ENCODE measurements around the gene GPATCH4.
A peak's percentile ranks its signal among the peaks of the same experiment; 100 is the strongest.

The GPATCH4 gene

DNA sequence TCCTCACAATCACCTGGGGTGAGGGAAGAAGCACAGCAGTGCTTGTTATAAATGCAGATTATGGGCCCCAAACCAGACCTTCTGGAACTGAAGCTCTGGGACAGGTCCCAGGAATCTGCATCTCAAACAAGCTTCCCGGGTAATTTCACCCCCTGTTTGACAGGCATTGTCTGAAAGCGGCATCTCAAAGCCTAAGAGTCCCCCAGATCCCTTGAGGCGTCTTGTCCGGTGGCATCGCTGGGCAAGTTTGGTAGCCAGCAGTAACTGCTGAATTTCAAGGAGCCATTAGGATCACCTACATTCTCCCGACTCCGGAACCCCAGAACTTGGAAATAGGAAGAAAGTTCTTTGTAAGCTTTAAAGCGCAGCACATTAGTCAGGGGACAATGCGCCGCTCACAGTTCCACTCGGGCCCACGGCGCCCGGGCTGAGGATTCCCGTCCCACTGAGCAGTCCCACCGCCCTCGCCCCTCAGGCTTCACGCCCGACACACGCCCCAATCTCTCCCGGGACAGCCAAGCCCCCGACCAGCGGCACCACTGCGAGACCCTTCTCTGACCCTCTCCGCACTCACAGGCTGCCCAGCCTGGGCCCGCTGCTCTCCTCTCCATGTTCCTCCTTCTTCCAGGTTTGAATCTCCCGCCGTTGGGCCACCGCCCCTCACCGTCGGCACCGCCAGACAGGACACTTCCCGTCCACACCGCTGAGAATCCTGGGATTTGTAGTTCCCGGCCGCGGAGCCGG, 29.2 kb downstream of the GPATCH4 start, which contains the start of gene IQGAP3:
Gene IQGAP3 (minus strand): TSS at position 647 of the 744 bp plus-strand sequence. CDS start 36 bp downstream, at position 611.
- DNase-seq, result peak; percentile 81 to 88

DNA sequence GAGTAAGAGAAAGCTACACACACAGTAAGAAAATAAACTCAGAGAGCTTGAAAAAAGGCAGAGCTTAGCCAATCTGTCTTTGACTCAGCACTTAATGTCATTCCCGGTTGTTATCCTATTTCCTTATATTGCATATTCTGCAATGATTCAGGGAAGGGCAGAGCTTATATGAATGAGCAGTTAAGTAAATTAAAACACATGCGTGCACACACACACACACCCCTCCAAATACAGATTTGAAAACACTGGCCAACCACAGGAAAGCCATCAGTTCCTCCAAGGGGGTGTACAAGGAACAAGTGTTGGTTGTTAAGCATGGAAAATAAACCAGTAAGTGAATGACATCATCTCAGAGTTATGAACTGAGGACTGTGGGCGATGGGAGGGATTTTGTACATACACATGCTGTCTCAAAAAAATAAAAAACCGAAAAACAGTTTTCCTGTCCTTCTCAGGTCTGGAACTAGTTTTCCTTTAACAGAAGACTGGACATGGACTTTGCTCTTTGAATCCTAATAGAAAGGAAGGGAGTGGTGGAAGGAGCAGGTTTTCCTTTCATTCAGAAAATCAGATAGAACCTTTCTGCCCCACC, 29.9 kb downstream of the GPATCH4 start:
- DNase-seq, result no peak

DNA sequence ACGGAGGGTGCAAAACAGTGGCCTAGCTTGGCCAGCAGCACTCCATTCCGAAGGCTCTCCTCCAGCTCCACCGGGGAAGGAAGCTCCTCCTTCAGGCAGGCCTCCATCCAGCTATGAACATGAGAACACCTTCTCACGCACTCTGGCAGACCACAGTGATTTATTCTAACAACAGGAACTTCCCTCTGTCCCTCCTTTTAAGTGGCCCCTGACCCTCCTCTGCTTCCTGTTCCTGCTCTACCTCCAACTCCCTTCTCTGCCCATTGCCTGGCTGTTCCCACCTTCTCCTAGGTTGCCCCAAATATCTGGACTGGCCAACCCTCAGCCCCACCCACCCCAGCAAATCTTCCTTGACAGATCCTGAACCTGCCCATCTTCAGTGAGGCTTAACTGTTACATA, 34.8 kb downstream of the GPATCH4 start:
- DNase-seq, result no peak

DNA sequence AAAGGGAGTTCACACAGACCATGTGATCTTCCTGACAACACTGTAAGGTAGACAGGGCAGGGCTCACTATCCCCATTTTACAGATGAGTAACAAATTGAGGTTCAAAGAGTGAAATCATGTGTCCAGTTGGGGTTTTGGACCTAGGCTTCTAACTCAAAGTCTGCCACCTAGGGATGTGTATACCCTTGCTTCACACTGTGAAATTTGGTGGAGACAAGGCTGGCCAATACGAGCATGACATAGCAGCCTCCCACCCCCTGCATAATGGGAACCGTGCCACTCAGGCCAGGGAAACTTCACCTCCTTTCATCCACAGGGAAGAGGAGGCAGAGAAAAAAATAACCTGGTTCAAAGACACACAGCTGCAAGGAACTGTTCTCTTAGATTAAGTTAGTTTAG, 35.8 kb downstream of the GPATCH4 start:
- DNase-seq, result no peak

DNA sequence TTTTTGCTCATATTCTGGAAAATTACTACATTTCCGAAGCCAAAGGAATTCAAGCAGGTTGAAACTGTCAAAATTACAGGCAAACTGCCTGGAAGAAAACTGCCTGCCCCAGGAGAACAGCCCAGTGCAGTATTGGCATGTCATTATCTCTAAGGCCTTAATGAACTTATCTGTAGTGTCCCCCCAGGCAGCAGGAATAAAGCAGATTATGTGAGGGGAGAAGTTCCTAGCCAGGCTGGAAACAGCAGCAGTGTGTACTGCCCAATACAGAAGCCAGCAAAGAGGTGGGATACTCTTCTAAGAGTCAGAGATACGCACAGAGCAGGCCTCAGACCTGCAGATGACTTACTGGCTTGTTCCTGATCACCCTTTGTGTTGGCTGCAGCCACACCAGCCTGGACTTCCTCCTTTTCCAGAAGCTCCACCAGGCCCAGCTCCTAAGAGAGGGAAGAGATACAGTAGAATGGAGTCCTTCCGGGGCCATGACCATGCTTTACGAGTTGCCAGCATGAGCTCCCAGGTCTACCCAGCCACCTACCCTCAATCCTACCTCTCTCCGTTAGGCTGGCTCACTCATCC, 40.6 kb downstream of the GPATCH4 start:
- no peak for DNase-seq

DNA sequence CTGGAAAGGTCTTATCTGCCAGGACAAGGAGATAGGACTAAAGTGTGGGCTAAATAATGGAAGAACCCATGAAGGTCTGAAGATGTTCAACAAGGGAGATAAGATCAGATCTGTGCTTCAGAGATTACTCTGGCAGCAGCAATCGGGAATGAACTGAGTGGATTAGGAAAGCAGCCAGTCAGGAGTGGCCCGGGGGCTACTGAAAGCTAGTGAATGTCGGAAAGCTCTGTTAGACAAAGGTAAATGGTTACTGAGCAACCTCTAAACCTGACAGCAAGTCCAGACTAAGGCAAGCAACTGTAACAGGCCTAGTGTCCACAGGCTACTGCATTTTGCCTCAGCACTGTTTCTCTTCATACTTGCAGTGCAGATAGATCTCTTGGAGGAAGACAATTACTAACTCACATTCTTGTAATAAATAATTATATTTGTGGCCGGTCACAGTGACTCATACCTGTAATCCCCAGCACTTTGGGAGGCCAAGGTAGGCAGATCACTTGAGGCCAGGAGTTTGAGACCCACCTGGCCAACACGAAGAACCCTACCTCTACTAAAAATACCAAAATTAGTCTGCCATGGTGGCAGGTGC, 41.4 kb downstream of the GPATCH4 start:
- no peak for DNase-seq

DNA sequence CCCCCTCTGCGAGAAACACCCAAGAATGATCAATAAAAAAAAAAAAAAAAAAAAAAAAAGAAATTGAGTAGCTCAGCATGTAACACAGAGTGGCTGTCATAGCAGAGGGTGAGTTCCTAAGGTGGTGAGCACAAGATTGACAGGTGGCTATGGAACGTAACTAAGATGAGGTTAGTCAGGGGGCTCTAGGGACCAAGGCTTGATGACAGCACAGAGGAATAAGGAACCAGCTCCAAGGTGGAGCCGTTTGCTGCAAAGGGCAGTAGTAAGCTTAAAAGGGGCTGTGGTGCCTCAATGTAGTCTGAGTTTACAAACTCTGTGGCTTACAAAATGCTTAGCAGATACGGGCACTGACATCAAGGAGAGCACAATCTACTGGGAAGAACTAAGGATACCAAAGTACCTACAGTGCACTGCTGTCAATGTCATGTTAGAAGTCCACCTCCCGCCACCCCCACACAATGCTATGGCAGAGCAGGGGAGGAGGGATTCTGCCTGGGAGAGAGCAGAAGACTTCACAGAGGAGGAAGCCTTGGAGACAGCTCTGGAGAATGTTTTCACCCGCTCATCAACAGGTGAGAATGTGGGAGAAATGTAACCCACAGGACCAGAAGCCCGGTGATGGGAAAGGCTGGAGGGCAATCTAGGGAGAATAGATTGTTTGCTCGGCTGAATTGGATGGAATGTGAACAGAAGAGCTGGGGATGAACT, 42.0 kb downstream of the GPATCH4 start:
- DNase-seq, result no peak

DNA sequence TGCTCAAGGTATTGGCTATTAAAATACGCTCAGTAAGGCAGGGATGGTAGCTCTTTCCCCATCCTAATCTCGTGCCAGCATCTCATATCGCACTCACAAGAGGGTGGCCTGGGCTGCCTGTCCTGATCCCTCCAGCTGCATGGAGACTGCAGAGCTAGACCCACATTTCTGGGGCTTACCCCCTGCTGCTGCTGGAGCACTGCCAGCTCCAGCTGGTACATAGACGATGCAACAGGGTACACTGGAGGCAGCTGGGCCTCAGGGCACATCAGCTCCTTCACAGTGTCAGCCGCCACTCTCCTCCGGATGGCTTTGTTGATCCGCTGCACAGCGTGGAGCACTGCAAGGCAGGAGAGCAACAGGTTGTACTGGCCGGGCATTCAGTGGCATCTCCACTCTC, 44.9 kb downstream of the GPATCH4 start:
- no peak for DNase-seq

DNA sequence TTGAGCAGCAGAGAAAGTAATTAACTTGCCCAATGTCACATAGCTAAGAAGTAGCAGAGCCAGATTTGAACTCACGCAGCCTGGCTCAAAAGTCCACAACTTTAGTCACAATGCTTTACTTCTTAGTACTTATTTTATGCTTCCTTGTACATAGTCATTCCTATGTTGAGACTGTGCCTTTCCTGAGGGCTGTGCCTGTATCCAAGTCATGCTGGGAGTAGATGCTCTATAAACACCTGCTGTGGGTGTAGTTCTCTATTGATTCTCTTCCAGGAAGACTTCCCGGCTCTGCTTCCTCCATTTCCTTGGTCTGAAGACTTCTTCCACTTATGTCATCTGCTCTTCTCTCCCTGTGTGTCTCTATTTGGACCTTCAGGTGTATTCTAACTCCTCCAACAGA, 45.6 kb downstream of the GPATCH4 start:
- DNase-seq, result no peak

DNA sequence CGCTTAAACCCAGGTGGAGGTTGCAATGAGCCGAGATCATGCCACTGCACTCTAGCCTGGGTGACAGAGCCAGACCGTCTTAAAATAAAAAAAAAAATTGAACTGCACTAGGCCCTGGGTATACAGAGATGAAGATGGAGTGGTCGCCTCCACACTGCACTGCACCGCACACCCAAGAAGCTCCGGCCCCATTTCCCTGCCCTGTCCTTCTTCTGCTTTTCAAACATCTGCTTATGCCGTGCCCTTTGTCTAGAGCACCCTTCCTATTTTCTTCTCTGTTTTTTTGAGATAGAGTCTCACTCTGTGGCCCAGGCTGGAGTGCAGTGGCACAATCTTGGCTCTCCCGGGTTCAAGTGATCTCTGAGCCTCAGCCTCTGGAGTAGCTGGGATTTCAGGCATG, 46.3 kb downstream of the GPATCH4 start:
- DNase-seq, result no peak

DNA sequence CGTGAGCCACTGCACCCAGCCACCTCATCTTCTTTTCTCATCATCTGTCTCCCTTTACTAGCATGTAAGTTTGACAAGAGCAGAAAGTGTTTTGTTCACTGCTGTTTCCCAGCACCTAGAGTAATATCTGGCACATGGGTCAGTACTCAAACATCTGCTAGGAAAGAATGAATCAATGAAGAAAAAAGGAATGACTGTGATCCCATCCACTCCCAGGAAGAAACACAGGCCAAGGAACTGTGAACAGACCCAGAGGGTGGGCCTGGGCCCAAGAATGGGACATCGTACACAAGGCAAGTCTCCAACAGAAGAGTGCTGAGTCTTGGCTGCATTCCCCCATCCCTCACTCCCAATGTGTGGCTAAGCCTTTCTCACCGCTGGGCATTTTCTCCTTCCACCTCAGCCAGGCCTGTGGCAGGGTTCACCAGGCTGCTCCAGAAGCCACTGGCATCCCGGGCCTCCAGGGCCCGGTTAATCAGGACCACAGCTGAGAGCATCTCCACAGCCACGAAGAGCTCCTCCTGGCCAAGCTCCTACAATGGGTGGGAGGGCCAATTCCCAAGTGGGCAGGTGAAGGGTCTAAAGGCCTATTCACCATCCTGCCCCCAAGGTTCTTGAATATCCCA, 47.3 kb downstream of the GPATCH4 start:
- no peak for DNase-seq

DNA sequence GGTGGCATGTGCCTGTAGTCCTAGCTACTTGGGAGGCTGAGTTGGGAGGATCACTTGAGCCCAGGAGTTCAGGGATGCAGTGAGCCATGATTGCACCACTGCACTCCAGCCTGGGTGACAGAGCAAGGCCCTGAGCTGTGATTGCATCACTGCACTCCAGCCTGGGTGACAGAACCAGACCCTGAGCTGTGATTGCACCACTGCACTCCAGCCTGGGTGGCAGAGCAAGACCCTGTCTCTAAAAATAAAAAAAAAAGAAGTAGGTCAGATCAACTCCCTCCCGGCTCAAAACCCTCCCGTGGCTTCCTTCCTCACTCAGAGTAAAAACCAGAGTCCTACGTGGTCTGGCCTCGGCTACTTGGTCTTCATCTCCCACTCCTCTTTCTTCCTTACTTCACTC, 48.3 kb downstream of the GPATCH4 start:
- DNase-seq, result peak; percentile 3 to 74

DNA sequence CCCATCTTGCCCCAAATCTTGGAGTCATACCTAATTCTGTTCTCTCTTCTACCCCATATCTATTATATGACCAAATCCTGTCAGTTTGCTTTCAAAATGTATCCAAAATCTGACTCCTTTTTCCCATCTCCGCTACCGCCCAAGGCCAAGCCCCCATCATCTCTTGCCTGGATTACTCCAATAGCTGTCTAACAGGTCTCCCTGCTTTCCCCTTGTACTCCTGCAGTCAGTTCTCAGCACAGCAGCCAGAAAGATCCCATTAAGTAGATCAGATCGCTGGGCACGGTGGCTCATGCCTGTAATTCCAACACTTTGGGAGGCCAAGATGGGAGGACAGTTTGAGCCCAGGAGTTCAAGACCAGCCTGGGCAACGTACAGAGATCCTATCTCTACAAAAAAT, 48.8 kb downstream of the GPATCH4 start:
- no peak for DNase-seq

DNA sequence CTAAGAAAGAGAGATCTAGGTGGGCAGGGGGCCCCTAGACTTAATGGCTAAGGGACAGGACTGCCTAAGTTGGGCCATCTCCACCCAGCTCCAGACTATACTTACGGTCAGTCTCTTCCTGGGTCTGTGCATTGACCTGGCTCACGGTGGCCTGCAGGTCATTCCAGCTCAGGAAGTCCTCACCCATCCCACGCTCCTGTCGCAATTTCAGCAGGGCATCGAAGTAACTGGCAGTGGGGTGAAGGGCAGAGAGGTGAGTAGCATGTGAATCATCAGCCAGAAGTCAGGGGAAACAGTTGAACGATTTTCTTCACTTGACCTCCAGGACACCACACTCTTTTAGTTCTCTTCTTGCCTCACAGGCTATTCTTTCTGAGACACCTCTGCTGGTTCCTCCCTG, 49.4 kb downstream of the GPATCH4 start:
- peak in 1 of 2 donors; percentile 41 for DNase-seq

DNA sequence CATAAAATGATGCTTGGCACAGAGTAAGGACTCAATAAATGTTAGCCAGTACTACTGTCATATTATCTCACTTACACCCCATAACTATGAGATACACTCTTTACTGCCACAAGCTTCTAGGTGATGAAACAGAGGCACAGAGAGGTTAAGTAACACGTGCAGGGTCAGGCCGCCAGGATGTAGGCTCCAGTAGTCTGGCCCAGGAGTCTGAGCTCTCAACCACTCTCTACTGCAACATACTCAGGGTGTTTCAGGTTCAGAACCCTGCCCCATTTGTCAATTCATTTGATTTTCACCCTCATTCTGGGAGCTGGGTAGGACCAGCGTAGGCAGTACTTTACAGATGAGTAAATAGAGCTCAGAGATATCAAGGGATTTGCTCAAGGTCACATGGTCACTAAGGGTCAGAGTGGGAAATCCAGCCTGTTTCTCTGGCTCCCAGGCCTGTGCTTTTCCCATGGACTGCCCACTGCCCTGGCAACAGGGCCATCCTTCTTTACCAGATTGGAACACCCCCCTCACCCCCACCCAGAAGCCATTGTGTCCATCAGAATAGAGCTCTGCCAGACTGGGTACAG, 50.1 kb downstream of the GPATCH4 start:
- no peak for DNase-seq

DNA sequence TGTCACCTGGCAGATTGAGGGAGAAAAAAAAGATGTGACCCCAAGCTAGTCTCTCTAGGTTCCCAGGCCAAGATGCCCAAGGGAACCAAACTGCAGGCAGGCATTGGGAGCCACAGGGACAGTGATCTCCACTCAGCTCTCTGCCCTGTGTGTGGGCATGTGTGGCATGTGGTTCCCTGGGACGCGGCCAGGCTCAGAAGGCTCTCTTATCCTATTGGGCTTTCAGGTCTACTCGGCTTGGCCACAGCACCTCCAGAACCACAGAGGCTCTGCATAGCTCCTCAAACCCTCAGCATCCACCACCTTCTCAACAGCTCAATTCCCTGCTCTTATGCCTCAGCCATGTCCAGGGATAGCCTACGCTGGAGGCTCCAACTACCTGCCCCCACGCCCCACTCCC, 50.9 kb downstream of the GPATCH4 start:
- DNase-seq, result no peak

DNA sequence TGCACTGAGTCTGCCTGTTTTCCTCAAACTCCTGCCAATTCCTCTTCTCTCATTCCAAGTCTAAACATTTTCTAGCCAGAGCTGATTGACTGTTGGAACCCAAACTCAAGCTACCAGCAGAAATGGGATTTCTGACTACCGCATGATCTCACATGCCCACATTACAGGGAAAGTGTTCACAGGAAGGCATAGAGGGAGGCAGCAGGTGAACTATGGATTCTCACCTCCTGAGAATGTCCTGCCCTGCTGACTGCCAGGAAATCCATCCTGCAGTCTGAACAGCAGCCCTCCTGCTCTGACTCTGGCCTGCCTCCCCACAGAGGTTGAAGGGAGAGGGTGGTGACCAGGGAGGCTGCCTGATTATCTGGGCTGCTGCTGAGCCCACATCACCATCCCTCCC, 51.4 kb downstream of the GPATCH4 start:
- DNase-seq, result no peak

DNA sequence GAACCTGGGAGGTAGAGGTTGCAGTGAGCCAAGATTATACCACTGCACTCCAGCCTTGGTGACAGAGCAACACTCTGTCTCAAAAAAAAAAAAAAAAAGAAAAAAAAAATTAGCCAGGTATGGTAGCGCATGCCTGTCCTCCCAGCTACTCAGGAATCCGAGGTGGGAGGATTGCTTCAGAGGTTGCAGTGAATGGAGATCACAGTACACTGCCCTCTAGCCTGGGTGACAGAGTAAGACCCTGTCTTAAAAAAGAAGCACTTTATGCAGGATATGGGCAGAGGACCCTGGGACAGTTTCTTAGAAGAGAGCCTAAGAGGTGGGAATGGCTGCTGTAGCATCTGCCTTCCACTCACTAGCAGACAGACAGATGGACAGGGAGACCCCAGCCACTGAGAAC, 51.9 kb downstream of the GPATCH4 start:
- no peak for DNase-seq

DNA sequence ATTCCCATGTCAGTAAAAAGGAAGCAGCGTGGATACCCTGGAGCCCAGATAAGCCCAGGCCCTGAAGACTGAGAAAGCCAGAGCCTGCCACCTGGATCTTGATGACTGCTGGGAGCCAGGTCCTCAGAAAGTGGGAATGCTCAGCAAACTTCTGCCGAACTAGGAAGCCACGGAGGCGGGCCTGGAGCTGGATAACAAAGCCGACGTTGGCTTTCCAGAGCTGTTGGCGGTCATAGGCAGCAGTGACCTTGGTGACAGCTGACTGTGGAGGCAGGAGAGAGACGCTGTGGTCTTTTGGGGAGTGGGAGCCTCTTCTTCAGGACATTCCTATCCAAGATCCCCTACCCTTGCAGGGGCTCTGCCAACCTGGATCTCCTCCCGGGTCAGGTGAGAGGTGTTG, 53.3 kb downstream of the GPATCH4 start:
- DNase-seq, result no peak

DNA sequence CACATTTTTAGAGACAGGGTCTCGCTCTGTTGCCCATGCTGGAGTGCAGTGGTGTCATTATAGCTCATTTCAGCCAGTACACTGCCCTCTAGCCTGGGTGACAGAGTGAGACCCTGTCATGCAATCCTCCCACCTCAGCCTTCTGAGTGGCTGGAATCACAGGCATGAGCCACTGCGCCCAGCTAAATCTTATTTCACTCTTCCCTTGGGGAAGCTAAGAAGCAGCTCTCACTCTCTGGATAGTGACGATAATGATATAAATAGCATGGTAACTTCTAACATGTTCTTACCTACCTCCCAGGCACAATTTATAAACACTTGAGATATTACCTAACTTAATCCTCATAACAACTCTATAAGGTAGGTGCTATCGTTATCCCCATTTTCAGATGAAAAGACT, 53.8 kb downstream of the GPATCH4 start:
- no peak for DNase-seq

DNA sequence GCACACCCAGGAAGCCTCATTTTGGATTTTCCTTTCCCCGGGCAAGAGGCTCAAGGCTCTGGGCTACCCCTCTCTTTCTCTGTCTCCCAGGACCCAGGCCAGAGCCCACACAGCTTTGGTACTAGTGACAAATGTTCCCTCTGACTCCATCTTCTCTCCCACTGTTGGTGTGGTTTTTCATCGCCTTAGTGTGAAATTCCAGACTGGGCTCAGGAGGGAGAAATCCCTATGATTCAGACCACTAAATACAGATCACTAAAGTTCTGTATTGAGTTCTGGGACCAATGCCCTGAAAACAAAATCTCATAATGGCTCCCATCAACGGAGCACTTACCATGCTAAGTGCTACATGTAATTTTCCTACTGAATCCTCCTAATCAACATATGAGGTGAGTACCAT, 55.0 kb downstream of the GPATCH4 start:
- no peak for DNase-seq

DNA sequence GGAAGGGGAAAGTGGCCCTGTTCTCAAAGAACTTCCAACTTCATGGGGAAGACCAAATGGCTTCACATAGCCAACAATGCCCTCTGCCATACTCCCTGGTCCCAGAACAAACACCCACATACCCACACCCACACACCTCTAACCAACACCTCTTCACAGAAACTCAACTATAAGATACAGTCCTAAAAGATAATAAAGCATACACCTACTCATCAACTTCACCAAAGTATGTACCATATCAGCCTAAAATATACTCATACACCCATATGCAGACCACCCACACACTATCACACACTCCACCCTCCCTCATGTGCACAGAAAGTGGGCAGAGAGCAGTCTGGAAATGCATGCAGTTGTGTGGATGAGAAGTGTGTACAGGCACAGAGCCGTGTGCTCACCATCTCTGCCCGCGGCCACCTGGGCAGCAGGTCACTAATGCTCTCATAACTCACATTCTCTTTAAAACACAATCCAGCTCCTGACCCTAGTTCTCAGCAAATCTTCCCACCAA, 56.6 kb downstream of the GPATCH4 start:
- DNase-seq, result no peak
